H9 (cell line): ENCODE measurements around the gene COL23A1. TPM values are rescaled to one million over a fixed set of nuclear protein-coding genes. Genes with fewer than 3 reads are reported as not detected.

Experiments used
- DNase-seq: peaks from one replicate; pipeline ENCODE4 v3.0.0-alpha.2; 2017
- H2AFZ ChIP-seq: one replicate; pipeline ENCODE4 v1.6.1; 2013; ENCODE audit warnings: mild to moderate bottlenecking, low read length, control low read depth, moderate library complexity
- H2AK5ac ChIP-seq: 2 replicates; pipeline ENCODE4 v1.6.1; 2013; ENCODE audit warnings: low read length, control low read depth, mixed read lengths; ENCODE audit not compliant: insufficient read length
- H2BK120ac ChIP-seq: one replicate; pipeline ENCODE4 v1.6.1; 2013; ENCODE audit warnings: low read depth, mild to moderate bottlenecking, low read length, control low read depth, inconsistent platforms; ENCODE audit not compliant: poor library complexity, severe bottlenecking
- H2BK12ac ChIP-seq: 2 replicates; pipeline ENCODE4 v1.6.1; 2013; ENCODE audit warnings: low read length, control low read depth, mixed read lengths, low read depth; ENCODE audit not compliant: insufficient read length
- H2BK15ac ChIP-seq: 2 replicates; pipeline ENCODE4 v1.6.1; 2013; ENCODE audit warnings: low read depth, low read length, control low read depth
- H2BK20ac ChIP-seq: one replicate; pipeline ENCODE4 v1.6.1; 2013; ENCODE audit warnings: low read depth, mild to moderate bottlenecking, low read length, control low read depth, inconsistent platforms; ENCODE audit not compliant: poor library complexity, severe bottlenecking
- H2BK5ac ChIP-seq: 2 replicates; pipeline ENCODE4 v1.6.1; 2013; ENCODE audit warnings: low read length, control low read depth, mixed read lengths; ENCODE audit not compliant: insufficient read length
- H3K14ac ChIP-seq: 2 replicates; pipeline ENCODE4 v1.6.1; 2013; ENCODE audit warnings: low read length, control low read depth; ENCODE audit not compliant: insufficient read depth
- H3K18ac ChIP-seq: 2 replicates; pipeline ENCODE4 v1.6.1; 2013; ENCODE audit warnings: low read depth, mild to moderate bottlenecking, mixed read lengths, low read length, control low read depth; ENCODE audit not compliant: insufficient read length
- H3K23ac ChIP-seq: 2 replicates; pipeline ENCODE4 v1.6.1; 2013; ENCODE audit warnings: low read length, control low read depth, mixed read lengths, low read depth; ENCODE audit not compliant: insufficient read length
- H3K23me2 ChIP-seq: 2 replicates; pipeline ENCODE4 v1.6.1; 2013; ENCODE audit warnings: low read depth, mild to moderate bottlenecking, mixed read lengths, low read length, control low read depth; ENCODE audit not compliant: insufficient read length, poor library complexity, severe bottlenecking
- H3K27ac ChIP-seq: 2 replicates; pipeline ENCODE4 v1.5.1; 2013; ENCODE audit warnings: low read length, control low read depth, mixed read lengths, low read depth; ENCODE audit not compliant: insufficient read length
- H3K27me3 ChIP-seq: 2 replicates; pipeline ENCODE4 v1.6.1; 2013; ENCODE audit warnings: low read length, control low read depth, inconsistent platforms; ENCODE audit not compliant: insufficient read depth
- H3K4ac ChIP-seq: 2 replicates; pipeline ENCODE4 v1.6.1; 2013; ENCODE audit warnings: low read depth, mild to moderate bottlenecking, control low read depth, inconsistent platforms, low read length, moderate library complexity
- H3K4me1 ChIP-seq: 2 replicates; pipeline ENCODE4 v1.6.1; 2013; ENCODE audit warnings: low read length, control low read depth, inconsistent platforms; ENCODE audit not compliant: insufficient read depth
- H3K4me2 ChIP-seq: 2 replicates; pipeline ENCODE4 v1.6.1; 2013; ENCODE audit warnings: low read length, control low read depth, mixed read lengths; ENCODE audit not compliant: insufficient read length, insufficient read depth
- H3K56ac ChIP-seq: 2 replicates; pipeline ENCODE4 v1.6.1; 2013; ENCODE audit warnings: low read depth, mild to moderate bottlenecking, mixed read lengths, low read length, control low read depth; ENCODE audit not compliant: insufficient read length
- H3K79me1 ChIP-seq: 2 replicates; pipeline ENCODE4 v1.6.1; 2013; ENCODE audit warnings: low read depth, mild to moderate bottlenecking, moderate library complexity, low read length, control low read depth, inconsistent platforms; ENCODE audit not compliant: insufficient read depth, poor library complexity, severe bottlenecking
- H3K79me2 ChIP-seq: 2 replicates; pipeline ENCODE4 v1.6.1; 2013; ENCODE audit warnings: low read length, control low read depth, inconsistent platforms; ENCODE audit not compliant: insufficient read depth
- H3K9ac ChIP-seq: 2 replicates; pipeline ENCODE4 v1.6.1; 2013; ENCODE audit warnings: low read length, control low read depth, mixed read lengths; ENCODE audit not compliant: insufficient read length; ENCODE audit errors: extremely low read depth
- H3K9me3 ChIP-seq: one replicate; pipeline ENCODE4 v1.6.1; 2013; ENCODE audit warnings: low read depth, low read length, inconsistent platforms; ENCODE audit not compliant: control insufficient read depth
- H3T11ph ChIP-seq: one replicate; pipeline ENCODE4 v1.6.1; 2013; ENCODE audit warnings: mild to moderate bottlenecking, low read length, control low read depth, inconsistent platforms
- H4K20me1 ChIP-seq: one replicate; pipeline ENCODE4 v1.6.1; 2013; ENCODE audit not compliant: control insufficient read depth, insufficient read length, insufficient read depth
- H4K5ac ChIP-seq: 2 replicates; pipeline ENCODE4 v1.6.1; 2013; ENCODE audit warnings: low read depth, mild to moderate bottlenecking, mixed read lengths, low read length, control low read depth; ENCODE audit not compliant: insufficient read length
- H4K8ac ChIP-seq: replicated peaks from 2 replicates; pipeline ENCODE4 v1.6.1; 2013; ENCODE audit warnings: low read length, control low read depth, mixed read lengths, low read depth; ENCODE audit not compliant: insufficient read length
- H4K91ac ChIP-seq: 2 replicates; pipeline ENCODE4 v1.6.1; 2013; ENCODE audit warnings: low read depth, mild to moderate bottlenecking, moderate library complexity, mixed read lengths, low read length, control low read depth; ENCODE audit not compliant: insufficient read length
- H3K27ac Mint-ChIP-seq, 3 experiments: 2 replicates in 2 of 3; 3 replicates in 1 of 3; pipeline ENCODE4 v1.8.0; 2020 to 2021; ENCODE audit warnings: mixed read lengths in 3 of 3, mild to moderate bottlenecking in 1 of 3, moderate library complexity in 1 of 3
- H3K27me3 Mint-ChIP-seq: 2 replicates; pipeline ENCODE4 v1.8.0; 2021; ENCODE audit warnings: low read depth, mild to moderate bottlenecking, moderate library complexity, mixed read lengths
- H3K36me3 Mint-ChIP-seq, 3 experiments: 2 replicates in 2 of 3; 3 replicates in 1 of 3; pipeline ENCODE4 v1.8.0; 2020 to 2021; ENCODE audit warnings: low read depth in 3 of 3, mixed read lengths in 3 of 3; ENCODE audit not compliant: insufficient read depth in 1 of 3
- H3K4me1 Mint-ChIP-seq, 2 experiments: 2 replicates each; pipeline ENCODE4 v1.8.0; 2020; ENCODE audit warnings: mixed read lengths in 2 of 2
- H3K4me3 Mint-ChIP-seq, 2 experiments: 2 replicates in 1 of 2; 3 replicates in 1 of 2; pipeline ENCODE4 v1.8.0; 2020 to 2021; ENCODE audit warnings: mild to moderate bottlenecking in 2 of 2, mixed read lengths in 2 of 2, moderate library complexity in 1 of 2
- H3K9me3 Mint-ChIP-seq, 2 experiments: 2 replicates in 1 of 2; 3 replicates in 1 of 2; pipeline ENCODE4 v1.8.0; 2020; ENCODE audit warnings: mild to moderate bottlenecking in 2 of 2, mixed read lengths in 2 of 2, moderate library complexity in 1 of 2
- CTCF ChIP-seq: fragments of 200-600 bp; sonication (generic); conservative IDR thresholded peaks from 3 replicates; pipeline ENCODE4 v1.8.0; 2021; ENCODE audit warnings: antibody characterized with exemption, mild to moderate bottlenecking
- whole genome bisulfite sequencing: extraction: QIAGEN DNeasy Blood & Tissue Kit; methylation state at CpG from one replicate; pipeline ENCODE4 v1.1.7; 2013; ENCODE audit warnings: missing lambda C conversion rate, low lambda C conversion rate, mixed read lengths; ENCODE audit not compliant: insufficient read length; ENCODE audit errors: extremely low coverage; 5-methylcytosine and 5-hydroxymethylcytosine counted together
- total RNA-seq: library from RNA; stranded (reverse); gene quantifications from 2 replicates; pipeline ENCODE4 v1.2.1, GENCODE V29; 2021

The COL23A1 gene
- total RNA-seq, 1 experiment from 2014 or later = 2.6 TPM

DNA sequence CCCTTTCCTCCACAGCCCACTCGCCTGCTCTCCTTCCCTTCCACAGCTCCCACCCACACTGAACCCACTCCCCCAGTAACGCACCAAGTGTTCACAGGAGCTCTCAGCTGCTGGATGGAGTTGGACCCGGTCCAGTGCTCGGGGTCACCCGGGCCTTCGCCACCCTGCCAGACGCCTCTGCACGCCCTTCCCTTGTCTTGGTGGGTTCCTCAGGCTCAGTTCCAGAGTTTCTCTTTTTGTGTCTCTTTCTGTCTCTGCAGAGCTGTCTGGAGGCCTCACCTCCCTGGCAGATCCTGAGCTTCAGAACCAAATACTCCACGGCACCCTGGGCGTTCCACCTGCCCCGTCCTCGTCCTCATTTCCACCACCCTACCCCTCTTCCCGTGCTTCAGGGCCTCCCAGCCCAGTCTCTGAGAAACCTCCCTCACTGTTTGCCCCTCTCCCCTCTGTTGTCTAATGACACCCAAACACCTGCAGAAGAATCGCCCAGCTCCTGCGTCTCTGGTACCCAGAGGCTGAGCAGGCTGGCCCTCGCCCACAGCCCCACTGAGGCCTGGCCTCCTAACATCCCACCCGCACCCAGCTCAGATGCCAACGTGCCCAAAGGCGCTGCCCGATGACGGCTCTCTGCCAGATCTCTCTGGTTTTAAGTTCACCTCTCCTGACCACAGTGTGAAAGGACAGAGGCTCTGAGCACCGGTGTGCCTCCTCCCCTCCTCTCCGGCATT, 74.3 kb downstream of the COL23A1 start:
- WGBS = no CpG with 5 or more reads among the region's 23 CpGs
- Histone ChIP-seq H3K4ac (no peak overlapping the region), H3K18ac (no peak overlapping the region), H3K79me2 (no peaks in the 10 kb centered on the region; the same call in 1 of the 2 replicates), H2AFZ (no peak overlapping the region), H4K8ac (no peak overlapping the region), H2BK12ac (no peak overlapping the region), H3K4me1 (peaks cover 2% of the 10 kb centered on the region; the same call in 1 of the 2 replicates), H4K5ac (no peak overlapping the region), H3K23me2 (no peaks in the 10 kb centered on the region), H2BK15ac (no peak overlapping the region), H3K27ac (no peak overlapping the region), H3K79me1 (no peaks in the 10 kb centered on the region), H3T11ph (no peak overlapping the region), H2BK120ac (no peak overlapping the region), H2AK5ac (no peak overlapping the region), H2BK5ac (no peak overlapping the region), H3K56ac (no peak overlapping the region), H2BK20ac (no peak overlapping the region), H3K9ac (no peak overlapping the region), H3K23ac (no peak overlapping the region), H3K4me2 (no peak overlapping the region), H3K14ac (no peak overlapping the region), H3K9me3 (peaks cover 16% of the 10 kb centered on the region), H4K91ac (no peak overlapping the region), H4K20me1 (no peaks in the 10 kb centered on the region), H3K27me3 (no peaks in the 10 kb centered on the region)
- Mint-ChIP-seq H3K4me3 (no peak overlapping the region), H3K36me3 (peaks cover 9 to 14% (median 11%) of the 10 kb centered on the region in 3 experiments), H3K4me1 (peaks cover 6 to 10% of the 10 kb centered on the region in 2 experiments), H3K27ac (peak overlapping the region; percentile 21 to 70 (median 68); a peak in 4 of 7 replicates), H3K9me3 (peaks cover 12 to 19% of the 10 kb centered on the region in 2 experiments), H3K27me3 (no peaks in the 10 kb centered on the region; the same call in none of the 2 replicates)
- DNase-seq = no peak
- TF ChIP-seq CTCF = no peak
